Astrocyte (in vitro differentiated cells and primary cell): ENCODE data around the gene HSP90AA1. TPM values are rescaled to one million over a fixed set of nuclear protein-coding genes. Genes with fewer than 3 reads are reported as not detected.

ENCODE experiments used
- DNase-seq: peaks from one replicate; pipeline ENCODE4 v3.0.0-alpha.2; 2010; ENCODE audit warnings: low read depth
- FAIRE-seq: peaks from 2 replicates; lab custom pipeline; 2011; peaks lifted over from hg19 to GRCh38; lab: Jason Lieb, UNC
- H2AFZ ChIP-seq: 2 replicates; pipeline ENCODE4 v1.6.0; 2012; ENCODE audit warnings: low read depth, low read length, inconsistent platforms
- H3K27ac ChIP-seq: 2 replicates; pipeline ENCODE4 v1.5.1; 2011; ENCODE audit warnings: low read depth, low read length, inconsistent platforms
- H3K27me3 ChIP-seq: 2 replicates; pipeline ENCODE4 v1.6.0; 2011; ENCODE audit warnings: low read length, inconsistent platforms; ENCODE audit not compliant: insufficient read depth
- H3K36me3 ChIP-seq: 2 replicates; pipeline ENCODE4 v1.5.1; 2011; ENCODE audit warnings: low read length, inconsistent platforms; ENCODE audit not compliant: insufficient read depth
- H3K4me1 ChIP-seq: 2 replicates; pipeline ENCODE4 v1.5.1; 2011; ENCODE audit warnings: low read length, inconsistent platforms; ENCODE audit not compliant: insufficient read depth
- H3K4me2 ChIP-seq: 2 replicates; pipeline ENCODE4 v1.6.0; 2012; ENCODE audit warnings: low read length, inconsistent platforms
- H3K4me3 ChIP-seq: 2 replicates; pipeline ENCODE4 v1.5.1; 2011; ENCODE audit warnings: low read depth, mild to moderate bottlenecking, low read length, inconsistent platforms; ENCODE audit not compliant: insufficient read depth
- H3K79me2 ChIP-seq: 2 replicates; pipeline ENCODE4 v1.6.0; 2012; ENCODE audit warnings: mild to moderate bottlenecking, low read length, inconsistent platforms; ENCODE audit not compliant: insufficient read depth
- H3K9ac ChIP-seq: 2 replicates; pipeline ENCODE4 v1.6.0; 2012; ENCODE audit warnings: mild to moderate bottlenecking, low read length, inconsistent platforms
- H3K9me3 ChIP-seq: 2 replicates; pipeline ENCODE4 v1.5.1; 2012; ENCODE audit warnings: low read depth, mild to moderate bottlenecking, low read length, inconsistent platforms; ENCODE audit not compliant: insufficient read depth
- H4K20me1 ChIP-seq: 2 replicates; pipeline ENCODE4 v1.6.0; 2012; ENCODE audit warnings: low read length, inconsistent platforms; ENCODE audit not compliant: insufficient read depth
- H3K27ac Mint-ChIP-seq: one replicate; pipeline ENCODE4 v1.8.0; 2021; ENCODE audit warnings: mild to moderate bottlenecking, mixed read lengths; ENCODE audit not compliant: unreplicated experiment
- H3K27me3 Mint-ChIP-seq: one replicate; pipeline ENCODE4 v1.8.0; 2021; ENCODE audit warnings: low read depth, mixed read lengths; ENCODE audit not compliant: unreplicated experiment
- H3K36me3 Mint-ChIP-seq: one replicate; pipeline ENCODE4 v1.8.0; 2021; ENCODE audit warnings: low read depth, mixed read lengths; ENCODE audit not compliant: unreplicated experiment
- H3K4me1 Mint-ChIP-seq: one replicate; pipeline ENCODE4 v1.8.0; 2021; ENCODE audit warnings: low read depth, mixed read lengths; ENCODE audit not compliant: unreplicated experiment
- H3K4me3 Mint-ChIP-seq: one replicate; pipeline ENCODE4 v1.8.0; 2021; ENCODE audit warnings: mild to moderate bottlenecking, moderate library complexity, mixed read lengths; ENCODE audit not compliant: unreplicated experiment
- H3K9me3 Mint-ChIP-seq: one replicate; pipeline ENCODE4 v1.8.0; 2021; ENCODE audit warnings: mild to moderate bottlenecking, mixed read lengths; ENCODE audit not compliant: unreplicated experiment
- EZH2 ChIP-seq: IDR thresholded peaks from 2 replicates; pipeline ENCODE4 v1.6.1; 2012; ENCODE audit warnings: mild to moderate bottlenecking, low read length, inconsistent platforms; ENCODE audit not compliant: insufficient read depth
- total RNA-seq: library from RNA; stranded (reverse); gene quantifications from 2 replicates; pipeline ENCODE4 v1.2.1, GENCODE V29; 2021
- TF ChIP-seq, protein P1 (sequence below): IDR thresholded peaks from 2 replicates; pipeline ENCODE4 v1.5.1; 2011; ENCODE audit warnings: low read depth, mild to moderate bottlenecking, inconsistent platforms, low read length, moderate library complexity; ENCODE audit not compliant: insufficient read depth

HSP90AA1 gene
- total RNA-seq, 1 donor from 2014 or later: 428 TPM

DNA sequence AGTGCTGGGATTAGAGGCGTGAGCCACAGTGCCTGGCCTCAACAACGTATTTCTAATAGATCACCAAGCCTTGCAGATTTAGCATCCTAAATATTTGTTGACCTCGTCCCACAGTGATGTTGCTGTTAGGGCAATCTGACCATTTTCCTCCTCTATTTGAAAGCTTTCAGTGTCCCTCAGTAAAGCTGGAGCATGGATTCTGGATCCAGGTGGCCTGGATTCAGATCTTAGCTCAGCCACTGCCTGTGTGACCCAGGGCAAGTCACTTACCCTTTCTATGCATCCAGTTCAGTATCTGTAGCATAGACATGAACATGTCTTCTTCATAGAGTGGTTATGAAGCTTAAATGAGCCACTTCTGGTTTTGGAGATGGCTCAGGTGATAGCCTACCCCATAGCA, 3.9 kb upstream of the HSP90AA1 start:
- no peak for DNase-seq
- no peaks in the 10 kb centered on the region for H3K27me3 ChIP-seq
- Mint-ChIP-seq H3K4me1 (peaks cover 10% of the 10 kb centered on the region), H3K36me3 (peaks cover 5% of the 10 kb centered on the region), H3K4me3 (no peak overlapping the region), H3K9me3 (no peaks in the 10 kb centered on the region), H3K27ac (no peak overlapping the region), H3K27me3 (no peaks in the 10 kb centered on the region)
- H3K4me3 ChIP-seq: no peak overlapping the region
- no peak overlapping the region for H2AFZ ChIP-seq
- no peaks in the 10 kb centered on the region for H3K9me3 ChIP-seq
- no peak for TF ChIP-seq EZH2
- TF ChIP-seq, protein P1, sequence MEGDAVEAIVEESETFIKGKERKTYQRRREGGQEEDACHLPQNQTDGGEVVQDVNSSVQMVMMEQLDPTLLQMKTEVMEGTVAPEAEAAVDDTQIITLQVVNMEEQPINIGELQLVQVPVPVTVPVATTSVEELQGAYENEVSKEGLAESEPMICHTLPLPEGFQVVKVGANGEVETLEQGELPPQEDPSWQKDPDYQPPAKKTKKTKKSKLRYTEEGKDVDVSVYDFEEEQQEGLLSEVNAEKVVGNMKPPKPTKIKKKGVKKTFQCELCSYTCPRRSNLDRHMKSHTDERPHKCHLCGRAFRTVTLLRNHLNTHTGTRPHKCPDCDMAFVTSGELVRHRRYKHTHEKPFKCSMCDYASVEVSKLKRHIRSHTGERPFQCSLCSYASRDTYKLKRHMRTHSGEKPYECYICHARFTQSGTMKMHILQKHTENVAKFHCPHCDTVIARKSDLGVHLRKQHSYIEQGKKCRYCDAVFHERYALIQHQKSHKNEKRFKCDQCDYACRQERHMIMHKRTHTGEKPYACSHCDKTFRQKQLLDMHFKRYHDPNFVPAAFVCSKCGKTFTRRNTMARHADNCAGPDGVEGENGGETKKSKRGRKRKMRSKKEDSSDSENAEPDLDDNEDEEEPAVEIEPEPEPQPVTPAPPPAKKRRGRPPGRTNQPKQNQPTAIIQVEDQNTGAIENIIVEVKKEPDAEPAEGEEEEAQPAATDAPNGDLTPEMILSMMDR: no peak
- H3K4me2 ChIP-seq: no peak overlapping the region
- H3K27ac ChIP-seq: no peak overlapping the region
- H3K36me3 ChIP-seq: peaks cover 3% of the 10 kb centered on the region
- no peak for FAIRE-seq
- H3K9ac ChIP-seq: no peak overlapping the region
- H3K4me1 ChIP-seq: peaks cover 20% of the 10 kb centered on the region
- H3K79me2 ChIP-seq: peaks cover 16% of the 10 kb centered on the region
- peaks cover 8% of the 10 kb centered on the region for H4K20me1 ChIP-seq

DNA sequence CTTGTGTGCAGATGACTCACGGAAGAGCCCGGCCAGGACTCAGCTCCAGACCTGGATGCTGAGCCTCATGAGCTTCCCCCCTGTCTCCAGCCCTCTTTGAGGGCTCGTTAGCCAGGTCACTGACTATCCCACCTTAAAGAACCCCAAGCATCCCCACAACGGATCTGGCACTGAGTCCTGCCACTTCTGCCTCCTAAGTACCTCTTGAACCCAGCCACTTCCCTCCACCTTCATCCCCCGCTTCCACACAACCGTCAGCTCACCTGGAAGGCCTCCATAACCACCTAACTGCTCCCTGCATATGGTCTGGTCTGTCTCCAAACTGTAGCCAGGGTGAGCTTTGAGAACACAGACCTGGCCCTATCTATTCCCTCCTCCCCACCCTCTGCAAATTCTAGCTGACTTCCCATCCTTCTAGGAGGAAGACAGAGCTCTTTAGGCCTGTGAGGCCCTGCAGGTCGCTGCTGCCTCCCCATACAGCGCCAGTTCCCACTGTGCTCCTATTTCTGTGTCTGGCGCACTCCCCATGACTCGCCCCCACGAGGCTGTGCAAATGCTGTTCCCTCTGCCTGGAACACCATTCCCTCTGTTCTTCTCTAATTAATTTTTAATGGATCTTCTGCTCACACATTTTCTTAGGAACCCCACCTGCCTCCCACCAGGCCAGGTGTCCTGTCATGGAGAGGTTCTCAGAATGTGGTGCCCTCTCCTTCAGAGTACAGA, 2.9 kb upstream of the HSP90AA1 start:
- Histone ChIP-seq H3K4me3 (no peak overlapping the region), H3K27me3 (no peaks in the 10 kb centered on the region), H3K27ac (no peak overlapping the region), H3K4me2 (no peak overlapping the region), H2AFZ (no peak overlapping the region), H3K36me3 (peaks cover 13% of the 10 kb centered on the region), H3K9me3 (no peaks in the 10 kb centered on the region), H3K9ac (no peak overlapping the region), H3K4me1 (peaks cover 19% of the 10 kb centered on the region), H4K20me1 (peaks cover 17% of the 10 kb centered on the region), H3K79me2 (peaks cover 26% of the 10 kb centered on the region)
- H3K27ac Mint-ChIP-seq: peak overlapping the region; percentile 5
- TF ChIP-seq EZH2: no peak
- TF ChIP-seq, protein P1: no peak
- DNase-seq (no peak), FAIRE-seq (no peak)
- H3K9me3 Mint-ChIP-seq: no peaks in the 10 kb centered on the region
- H3K4me1 Mint-ChIP-seq: peaks cover 14% of the 10 kb centered on the region
- H3K4me3 Mint-ChIP-seq: peak overlapping the region; percentile 72
- H3K36me3 Mint-ChIP-seq: peaks cover 8% of the 10 kb centered on the region
- no peaks in the 10 kb centered on the region for H3K27me3 Mint-ChIP-seq
